ENCODE measurements around the gene OMG.
A peak's percentile ranks its signal among the peaks of the same experiment; 100 is the strongest.
"Not testable (repeated sequence)": the region's sequence is repeated elsewhere in the genome, so short reads cannot be mapped to it uniquely, and the experiment has no call there.

Gene OMG

GRCh38 chr17:31318851-31319661, 22.0 kb upstream of the OMG start:
- Histone ChIP-seq H3K4me3 (ENCODE audit: low read depth in 1 of 2, low read length in 2 of 2) (peak overlapping the region in 1 of 2 donors; percentile 47), H3K27me3 (ENCODE audit: low read depth, low read length) (no peaks in the 10 kb centered on the region), H3K36me3 (ENCODE audit: control insufficient read depth in 1 of 2, insufficient read depth in 2 of 2, low read length in 2 of 2) (peaks cover 0 to 8% of the 10 kb centered on the region in 2 donors), H3K4me1 (ENCODE audit: control insufficient read depth in 1 of 2, insufficient read depth in 2 of 2, low read length in 2 of 2) (no peaks in the 10 kb centered on the region), H3K27ac (ENCODE audit: low read length) (peak overlapping the region; percentile 77), H3K9me3 (ENCODE audit: control insufficient read depth in 1 of 2, low read length in 2 of 2) (no peaks in the 10 kb centered on the region)

- Histone ChIP-seq H3K4me1 (ENCODE audit: control insufficient read depth in 1 of 2, insufficient read depth in 2 of 2, low read length in 2 of 2) (no peaks in the 10 kb centered on the region), H3K27me3 (ENCODE audit: low read depth, low read length) (no peaks in the 10 kb centered on the region), H3K4me3 (ENCODE audit: low read depth in 1 of 2, low read length in 2 of 2) (peak overlapping the region in 1 of 2 donors; percentile 47), H3K9me3 (ENCODE audit: control insufficient read depth in 1 of 2, low read length in 2 of 2) (no peaks in the 10 kb centered on the region), H3K27ac (ENCODE audit: low read length) (peak overlapping the region; percentile 77), H3K36me3 (ENCODE audit: control insufficient read depth in 1 of 2, insufficient read depth in 2 of 2, low read length in 2 of 2) (peaks cover 0 to 8% of the 10 kb centered on the region in 2 donors)
These were observed 21.3 kb upstream of the OMG start for GRCh38 chr17:31318298-31318801.

GRCh38 chr17:31314782-31315100, 17.7 kb upstream of the OMG start:
- no peaks in the 10 kb centered on the region for H3K27me3 ChIP-seq (ENCODE audit: low read depth, low read length)
- peak overlapping the region; percentile 51 for H3K27ac ChIP-seq (ENCODE audit: low read length)
- no peaks in the 10 kb centered on the region for H3K4me1 ChIP-seq (ENCODE audit: control insufficient read depth in 1 of 2, insufficient read depth in 2 of 2, low read length in 2 of 2)
- H3K9me3 ChIP-seq (ENCODE audit: control insufficient read depth in 1 of 2, low read length in 2 of 2): no peaks in the 10 kb centered on the region
- H3K4me3 ChIP-seq (ENCODE audit: low read depth in 1 of 2, low read length in 2 of 2): no peak overlapping the region
- peaks cover 0 to 5% of the 10 kb centered on the region in 2 donors for H3K36me3 ChIP-seq (ENCODE audit: control insufficient read depth in 1 of 2, insufficient read depth in 2 of 2, low read length in 2 of 2)

- no peaks in the 10 kb centered on the region for H3K4me1 ChIP-seq (ENCODE audit: control insufficient read depth in 1 of 2, insufficient read depth in 2 of 2, low read length in 2 of 2)
- H3K9me3 ChIP-seq (ENCODE audit: control insufficient read depth in 1 of 2, low read length in 2 of 2): no peaks in the 10 kb centered on the region
- H3K36me3 ChIP-seq (ENCODE audit: control insufficient read depth in 1 of 2, insufficient read depth in 2 of 2, low read length in 2 of 2): peaks cover 0 to 5% of the 10 kb centered on the region in 2 donors
- H3K4me3 ChIP-seq (ENCODE audit: low read depth in 1 of 2, low read length in 2 of 2): peak within 1 kb of the TSS in 1 of 2 donors; percentile 21
- H3K27ac ChIP-seq (ENCODE audit: low read length): peak within 1 kb of the TSS; percentile 51
- no peaks in the 10 kb centered on the region for H3K27me3 ChIP-seq (ENCODE audit: low read depth, low read length)
These were observed 17.1 kb upstream of the OMG start, which contains the start of gene EVI2B for GRCh38 chr17:31313982-31314781. TSS of gene EVI2B (minus strand) at chr17:31314054. CDS start at chr17:31305609, 8,445 bp downstream.

- H3K36me3 ChIP-seq (ENCODE audit: control insufficient read depth in 1 of 2, insufficient read depth in 2 of 2, low read length in 2 of 2); H3K4me1 ChIP-seq (ENCODE audit: control insufficient read depth in 1 of 2, insufficient read depth in 2 of 2, low read length in 2 of 2); H3K27me3 ChIP-seq (ENCODE audit: low read depth, low read length); H3K9me3 ChIP-seq (ENCODE audit: control insufficient read depth in 1 of 2, low read length in 2 of 2); H3K27ac ChIP-seq (ENCODE audit: low read length): not testable (repeated sequence)
- H3K4me3 ChIP-seq (ENCODE audit: low read depth in 1 of 2, low read length in 2 of 2): peak overlapping the region; percentile 4 to 45
These were observed 15.2 kb upstream of the OMG start for GRCh38 chr17:31312223-31312622.

- Histone ChIP-seq H3K27me3 (ENCODE audit: low read depth, low read length) (no peaks in the 10 kb centered on the region), H3K27ac (ENCODE audit: low read length) (peak overlapping the region; percentile 75), H3K36me3 (ENCODE audit: control insufficient read depth in 1 of 2, insufficient read depth in 2 of 2, low read length in 2 of 2) (no peaks in the 10 kb centered on the region), H3K4me3 (ENCODE audit: low read depth in 1 of 2, low read length in 2 of 2) (peak overlapping the region; percentile 4 to 45), H3K9me3 (ENCODE audit: control insufficient read depth in 1 of 2, low read length in 2 of 2) (no peaks in the 10 kb centered on the region), H3K4me1 (ENCODE audit: control insufficient read depth in 1 of 2, insufficient read depth in 2 of 2, low read length in 2 of 2) (no peaks in the 10 kb centered on the region)
These were observed 14.5 kb upstream of the OMG start for GRCh38 chr17:31311526-31311925.

- H3K27ac ChIP-seq (ENCODE audit: low read length): peak overlapping the region; percentile 75
- peak overlapping the region; percentile 4 to 45 for H3K4me3 ChIP-seq (ENCODE audit: low read depth in 1 of 2, low read length in 2 of 2)
These were observed 13.8 kb upstream of the OMG start for GRCh38 chr17:31310886-31311285.

GRCh38 chr17:31310260-31310659, 13.2 kb upstream of the OMG start:
- Histone ChIP-seq H3K27ac (ENCODE audit: low read length) (peak overlapping the region; percentile 75), H3K4me1 (ENCODE audit: control insufficient read depth in 1 of 2, insufficient read depth in 2 of 2, low read length in 2 of 2) (no peaks in the 10 kb centered on the region), H3K36me3 (ENCODE audit: control insufficient read depth in 1 of 2, insufficient read depth in 2 of 2, low read length in 2 of 2) (no peaks in the 10 kb centered on the region), H3K9me3 (ENCODE audit: control insufficient read depth in 1 of 2, low read length in 2 of 2) (no peaks in the 10 kb centered on the region), H3K4me3 (ENCODE audit: low read depth in 1 of 2, low read length in 2 of 2) (peak overlapping the region; percentile 4 to 19), H3K27me3 (ENCODE audit: low read depth, low read length) (no peaks in the 10 kb centered on the region)

More at GRCh38 chr17:31310886-31311285, 13.8 kb upstream of the OMG start:
- H3K36me3 ChIP-seq (ENCODE audit: control insufficient read depth in 1 of 2, insufficient read depth in 2 of 2, low read length in 2 of 2): no peaks in the 10 kb centered on the region
- H3K9me3 ChIP-seq (ENCODE audit: control insufficient read depth in 1 of 2, low read length in 2 of 2): no peaks in the 10 kb centered on the region
- H3K4me1 ChIP-seq (ENCODE audit: control insufficient read depth in 1 of 2, insufficient read depth in 2 of 2, low read length in 2 of 2): no peaks in the 10 kb centered on the region
- no peaks in the 10 kb centered on the region for H3K27me3 ChIP-seq (ENCODE audit: low read depth, low read length)

- H3K27ac ChIP-seq (ENCODE audit: low read length): peak overlapping the region; percentile 75
- H3K9me3 ChIP-seq (ENCODE audit: control insufficient read depth in 1 of 2, low read length in 2 of 2): no peaks in the 10 kb centered on the region
- no peaks in the 10 kb centered on the region for H3K36me3 ChIP-seq (ENCODE audit: control insufficient read depth in 1 of 2, insufficient read depth in 2 of 2, low read length in 2 of 2)
- no peaks in the 10 kb centered on the region for H3K4me1 ChIP-seq (ENCODE audit: control insufficient read depth in 1 of 2, insufficient read depth in 2 of 2, low read length in 2 of 2)
- no peaks in the 10 kb centered on the region for H3K27me3 ChIP-seq (ENCODE audit: low read depth, low read length)
- H3K4me3 ChIP-seq (ENCODE audit: low read depth in 1 of 2, low read length in 2 of 2): peak overlapping the region in 1 of 2 donors; percentile 19
These were observed 12.5 kb upstream of the OMG start for GRCh38 chr17:31309556-31309955.

GRCh38 chr17:31308372-31309334, 11.6 kb upstream of the OMG start:
- H3K4me3 ChIP-seq (ENCODE audit: low read depth in 1 of 2, low read length in 2 of 2): peak overlapping the region in 1 of 2 donors; percentile 21
- no peaks in the 10 kb centered on the region for H3K4me1 ChIP-seq (ENCODE audit: control insufficient read depth in 1 of 2, insufficient read depth in 2 of 2, low read length in 2 of 2)
- H3K9me3 ChIP-seq (ENCODE audit: control insufficient read depth in 1 of 2, low read length in 2 of 2): no peaks in the 10 kb centered on the region
- H3K27me3 ChIP-seq (ENCODE audit: low read depth, low read length): no peaks in the 10 kb centered on the region
- peaks cover 0 to 5% of the 10 kb centered on the region in 2 donors for H3K36me3 ChIP-seq (ENCODE audit: control insufficient read depth in 1 of 2, insufficient read depth in 2 of 2, low read length in 2 of 2)
- H3K27ac ChIP-seq (ENCODE audit: low read length): peak overlapping the region; percentile 75
